ENCODE results near the gene SFT2D1. TPM values are rescaled to one million over a fixed set of nuclear protein-coding genes. Genes with fewer than 3 reads are reported as not detected.

The SFT2D1 gene
- total and polyA plus RNA-seq, 2 of the 4 experiments (the other 2 are of a cell fraction) = 10.2 to 45.8 TPM

DNA sequence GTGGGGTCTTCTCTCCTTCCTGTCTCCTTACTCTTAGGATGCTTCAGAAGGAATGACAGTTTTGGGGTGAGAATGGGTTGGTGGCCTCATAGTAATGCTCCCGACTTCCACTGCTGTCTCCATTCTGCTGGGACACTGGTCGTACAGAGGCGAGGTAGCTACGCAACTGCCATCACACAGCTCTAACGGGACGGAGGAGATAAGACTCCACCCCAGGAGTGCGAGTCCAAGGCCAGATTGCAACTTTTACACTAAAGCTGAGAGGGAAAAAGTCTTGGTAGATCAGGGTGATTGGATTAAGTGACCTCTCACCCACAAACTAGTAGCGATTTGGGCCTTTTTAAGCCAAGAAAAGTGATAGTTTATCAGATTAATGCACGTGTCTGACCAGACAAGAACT lies 32.4 kb downstream of the SFT2D1 start:
- Histone ChIP-seq H3K4ac (ENCODE audit: low read depth, low read length) (no peak overlapping the region), H4K20me1 (ENCODE audit: insufficient read depth, low read length) (no peaks in the 10 kb centered on the region), H3K14ac (replicated peaks; ENCODE audit: low read depth, low read length) (no peak overlapping the region), H2BK5ac (ENCODE audit: low read depth, low read length, poor library complexity, severe bottlenecking) (no peak overlapping the region), H3K36me3 (ENCODE audit: control insufficient read depth, insufficient read depth, low read length) (no peaks in the 10 kb centered on the region), H4K5ac (ENCODE audit: low read depth, low read length) (no peak overlapping the region), H2BK120ac (ENCODE audit: low read depth, low read length) (no peak overlapping the region), H2AK9ac (replicated peaks; ENCODE audit: low read depth, low read length, poor library complexity) (no peak overlapping the region), H3K23ac (ENCODE audit: low read depth, low read length) (no peak overlapping the region), H2AK5ac (ENCODE audit: low read depth, low read length) (no peak overlapping the region), H3K9me1 (ENCODE audit: insufficient read depth, low read length) (no peaks in the 10 kb centered on the region), H3K4me1 (ENCODE audit: control insufficient read depth, insufficient read depth, low read length) (no peaks in the 10 kb centered on the region; the same call in 1 of the 2 replicates), H3K4me2 (ENCODE audit: low read depth, low read length) (no peak overlapping the region), H3K27me3 (ENCODE audit: control insufficient read depth, insufficient read depth, low read length) (peaks cover 51% of the 10 kb centered on the region), H2AFZ (replicated peaks; ENCODE audit: low read length, poor library complexity) (no peak overlapping the region), H4K91ac (ENCODE audit: insufficient read depth, low read depth, low read length) (no peak overlapping the region), H3K9ac (ENCODE audit: low read depth, low read length) (no peak overlapping the region), H4K8ac (ENCODE audit: low read depth in 2 of 2, low read length in 2 of 2) (no peak overlapping the region), H2BK15ac (ENCODE audit: low read depth, low read length) (no peak overlapping the region), H3K27ac (ENCODE audit: insufficient read depth, low read length) (no peak overlapping the region), H3K9me3 (ENCODE audit: control insufficient read depth, insufficient read depth, low read length) (no peaks in the 10 kb centered on the region), H3K18ac (ENCODE audit: low read depth, low read length) (no peak overlapping the region), H3K56ac (ENCODE audit: extremely low read depth, insufficient read depth, low read length) (no peak overlapping the region), H3K4me3 (ENCODE audit: insufficient read depth, low read depth, low read length) (no peak overlapping the region), H3K79me1 (ENCODE audit: low read depth in 1 of 2, low read length in 2 of 2) (no peaks in the 10 kb centered on the region), H2BK20ac (ENCODE audit: low read depth, low read length) (no peak overlapping the region)
- ATAC-seq (ENCODE audit: low read depth) = no peak
- ChIA-PET CTCF (interaction anchor here (1.5 to 1.6 kb wide), 2 partner anchors 17 to 72 kb away, joined by 3 to 6 read pairs; no protein-coding TSS in a partner anchor), POLR2A (ENCODE audit: unreplicated experiment) (no interaction called here)
- TF ChIP-seq POLR2A (IDR thresholded peaks at IDR 0.05; ENCODE audit: low read depth, low read length) (no peak), USF2 (IDR thresholded peaks at IDR 0.05; ENCODE audit: low read depth, low read length) (no peak), RAD21 (IDR thresholded peaks at IDR 0.05; ENCODE audit: low read length) (no peak), FOS (IDR thresholded peaks at IDR 0.05; ENCODE audit: low read depth, low read length) (no peak), NFE2L2 (IDR thresholded peaks at IDR 0.05; ENCODE audit: low read depth, low read length) (no peak), CHD1 (IDR thresholded peaks at IDR 0.05; ENCODE audit: low read depth, low read length) (no peak), ELK1 (IDR thresholded peaks at IDR 0.05; ENCODE audit: borderline replicate concordance, low read depth, low read length) (no peak), RCOR1 (IDR thresholded peaks at IDR 0.05; ENCODE audit: insufficient replicate concordance, low read length) (no peak), BHLHE40 (IDR thresholded peaks at IDR 0.05; ENCODE audit: low read depth, low read length) (no peak), SMC3 (IDR thresholded peaks at IDR 0.05; ENCODE audit: low read depth, low read length) (no peak), MAFK (IDR thresholded peaks at IDR 0.05; ENCODE audit: low read depth, low read length) (no peak), RFX5 (IDR thresholded peaks at IDR 0.05; ENCODE audit: low read depth, low read length) (no peak), CEBPB (IDR thresholded peaks at IDR 0.05; ENCODE audit: low read depth, low read length) (no peak)
- in situ Hi-C loops (cut with MboI; ENCODE audit: low sequenced_read_pairs) = no loop called here
- dilution Hi-C loops (cut with HindIII; ENCODE audit: low sequenced_read_pairs, unreplicated experiment) = no loop called here
- intact Hi-C loops (cut with micrococcal nuclease) = no loop called here
- BruUV-seq (replicated peaks) = no TSS peak
- no peak for DNase-seq
- no CpG with 5 or more reads among the region's 9 CpGs for WGBS, 2 experiments (ENCODE audit: extremely low coverage in 2 of 2, insufficient read length in 1 of 2)
